Suppressor macrophage treated with lipopolysaccharide for 4 hours (primary cell): ENCODE measurements around the gene GABRB3.
"Not testable (repeated sequence)": the region's sequence is repeated elsewhere in the genome, so short reads cannot be mapped to it uniquely, and the experiment has no call there.

Experiments used
- DNase-seq: peaks from one replicate; pipeline ENCODE4 v3.0.0-alpha.2; 2020

Gene GABRB3

GRCh38 chr15:26731965-26732364, 40.9 kb downstream of the GABRB3 start:
- DNase-seq: no peak

GRCh38 chr15:26729581-26729980, 43.3 kb downstream of the GABRB3 start:
- DNase-seq: no peak

GRCh38 chr15:26729030-26729429, 43.8 kb downstream of the GABRB3 start:
- no peak for DNase-seq

GRCh38 chr15:26724381-26725150, 48.3 kb downstream of the GABRB3 start:
- no peak for DNase-seq

- no peak for DNase-seq
Measured at GRCh38 chr15:26722621-26723160, 50.2 kb downstream of the GABRB3 start.

- no peak for DNase-seq
Measured at GRCh38 chr15:26721232-26721967, 51.5 kb downstream of the GABRB3 start.

- no peak for DNase-seq
Measured at GRCh38 chr15:26720546-26720945, 52.3 kb downstream of the GABRB3 start.

- DNase-seq: not testable (repeated sequence)
Measured at GRCh38 chr15:26719866-26720265, 53.0 kb downstream of the GABRB3 start.

GRCh38 chr15:26716069-26716468, 56.8 kb downstream of the GABRB3 start:
- DNase-seq: no peak

GRCh38 chr15:26713498-26713897, 59.4 kb downstream of the GABRB3 start:
- DNase-seq: no peak

- DNase-seq: no peak
Measured at GRCh38 chr15:26712335-26712734, 60.5 kb downstream of the GABRB3 start.

- no peak for DNase-seq
Measured at GRCh38 chr15:26711445-26711844, 61.4 kb downstream of the GABRB3 start.

- DNase-seq: no peak
Measured at GRCh38 chr15:26702381-26702780, 70.5 kb downstream of the GABRB3 start.

- no peak for DNase-seq
Measured at GRCh38 chr15:26698555-26698954, 74.3 kb downstream of the GABRB3 start.

GRCh38 chr15:26697913-26698312, 75.0 kb downstream of the GABRB3 start:
- DNase-seq: no peak

- DNase-seq: no peak
Measured at GRCh38 chr15:26691249-26691648, 81.6 kb downstream of the GABRB3 start.

GRCh38 chr15:26690778-26691177, 82.1 kb downstream of the GABRB3 start:
- DNase-seq: no peak

- no peak for DNase-seq
Measured at GRCh38 chr15:26689462-26689861, 83.4 kb downstream of the GABRB3 start.

GRCh38 chr15:26686547-26687187, 86.2 kb downstream of the GABRB3 start:
- DNase-seq: no peak

- no peak for DNase-seq
Measured at GRCh38 chr15:26682598-26683164, 90.2 kb downstream of the GABRB3 start.

GRCh38 chr15:26679927-26680326, 92.9 kb downstream of the GABRB3 start:
- DNase-seq: no peak

GRCh38 chr15:26676115-26676514, 96.8 kb downstream of the GABRB3 start:
- DNase-seq: no peak

- DNase-seq: no peak
Measured at GRCh38 chr15:26674467-26674866, 98.4 kb downstream of the GABRB3 start.
